Endothelial cell of umbilical vein (primary cell): Measurements from ENCODE around the gene IPO9.

ENCODE experiments used
- CTCF ChIP-seq, 2 donors: IDR thresholded peaks; 1 replicate in 1 of 2; 2 replicates in 1 of 2; pipeline ENCODE4 v1.5.1; 2011; ENCODE audit warnings: low read length in 2 of 2, mild to moderate bottlenecking in 2 of 2, moderate library complexity in 2 of 2, control low read depth in 1 of 2, inconsistent platforms in 1 of 2, low read depth in 1 of 2; ENCODE audit not compliant: insufficient read depth in 1 of 2; ENCODE audit errors: extremely low read depth in 1 of 2
- EZH2 ChIP-seq: IDR thresholded peaks from 2 replicates; pipeline ENCODE4 v1.6.1; 2012; ENCODE audit warnings: borderline replicate concordance, low read depth, mild to moderate bottlenecking, moderate library complexity, low read length, inconsistent platforms; ENCODE audit not compliant: severe bottlenecking
- GATA2 ChIP-seq: IDR thresholded peaks from 2 replicates; pipeline ENCODE4 v1.7.0; 2011; ENCODE audit warnings: low read depth, mild to moderate bottlenecking, moderate library complexity, mixed read lengths, low read length; ENCODE audit not compliant: insufficient read length, insufficient read depth
- JUN ChIP-seq: IDR thresholded peaks from 2 replicates; pipeline ENCODE4 v1.6.1; 2011; ENCODE audit warnings: borderline replicate concordance, low read depth; ENCODE audit not compliant: insufficient read length, insufficient read depth
- MAX ChIP-seq: IDR thresholded peaks from 2 replicates; pipeline ENCODE4 v1.6.1; 2011; ENCODE audit not compliant: insufficient read depth, insufficient read length
- MYC ChIP-seq: IDR thresholded peaks from one replicate; pipeline ENCODE4 v1.6.1; 2011; ENCODE audit warnings: mild to moderate bottlenecking, low read depth, low read length
- POLR2A ChIP-seq: IDR thresholded peaks from 2 replicates; pipeline ENCODE4 v1.6.1; 2012; ENCODE audit warnings: low read depth, mild to moderate bottlenecking, control low read depth, low read length
- POLR2AphosphoS5 ChIP-seq: IDR thresholded peaks from 2 replicates; pipeline ENCODE4 v1.6.1; 2012; ENCODE audit warnings: low read depth, mild to moderate bottlenecking, control low read depth, low read length, moderate library complexity; ENCODE audit not compliant: insufficient read depth

DNA sequence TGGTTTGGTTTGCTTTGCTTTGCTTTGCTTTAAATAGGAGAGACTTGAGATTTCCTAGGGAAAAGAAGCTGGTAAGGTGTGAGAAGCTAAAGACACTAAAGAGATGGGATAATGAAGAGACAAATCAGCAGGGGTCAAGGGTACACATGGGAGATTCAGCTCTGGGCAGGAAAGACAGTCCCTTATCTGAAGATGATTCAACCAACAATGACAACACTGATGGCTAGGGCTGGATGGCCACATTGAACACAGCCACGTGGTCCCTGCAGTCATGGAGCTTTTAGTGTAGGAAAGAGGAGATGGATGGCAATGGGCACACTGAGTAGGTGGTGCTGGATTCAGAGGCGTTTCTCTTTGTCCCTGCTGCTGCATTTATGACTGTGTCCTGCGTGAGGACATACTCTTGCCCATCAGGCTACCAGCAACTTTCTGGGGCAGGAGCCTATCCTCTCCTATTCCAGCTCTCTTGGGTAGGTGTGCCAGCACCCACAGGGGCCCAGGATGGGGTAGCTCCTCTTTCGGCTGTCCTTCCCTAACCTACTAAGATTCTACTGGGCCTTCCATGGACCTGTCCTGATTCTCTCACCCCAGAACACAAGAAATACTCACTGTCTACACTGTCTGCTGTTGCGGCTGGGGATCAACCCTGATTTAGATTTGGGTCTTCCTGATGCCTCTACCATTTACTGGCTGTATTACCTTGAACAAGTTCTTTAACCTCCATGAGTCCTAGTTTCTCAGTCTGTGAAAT lies 58.3 kb downstream of the IPO9 start:
- TF ChIP-seq CTCF (IDR thresholded peaks at IDR 0.05; ENCODE audit: extremely low read depth in 1 of 2, insufficient read depth in 1 of 2, low read depth in 1 of 2, low read length in 2 of 2), result no peak
- TF ChIP-seq EZH2, result no peak
- TF ChIP-seq POLR2AphosphoS5, result no peak
- no peak for TF ChIP-seq POLR2A
- no peak for TF ChIP-seq JUN
- TF ChIP-seq MYC, result no peak
- TF ChIP-seq MAX, result no peak
- no peak for TF ChIP-seq GATA2
